Measurements from ENCODE around the gene PPP2R2C.
A peak's percentile ranks its signal among the peaks of the same experiment; 100 is the strongest.

PPP2R2C gene

DNA sequence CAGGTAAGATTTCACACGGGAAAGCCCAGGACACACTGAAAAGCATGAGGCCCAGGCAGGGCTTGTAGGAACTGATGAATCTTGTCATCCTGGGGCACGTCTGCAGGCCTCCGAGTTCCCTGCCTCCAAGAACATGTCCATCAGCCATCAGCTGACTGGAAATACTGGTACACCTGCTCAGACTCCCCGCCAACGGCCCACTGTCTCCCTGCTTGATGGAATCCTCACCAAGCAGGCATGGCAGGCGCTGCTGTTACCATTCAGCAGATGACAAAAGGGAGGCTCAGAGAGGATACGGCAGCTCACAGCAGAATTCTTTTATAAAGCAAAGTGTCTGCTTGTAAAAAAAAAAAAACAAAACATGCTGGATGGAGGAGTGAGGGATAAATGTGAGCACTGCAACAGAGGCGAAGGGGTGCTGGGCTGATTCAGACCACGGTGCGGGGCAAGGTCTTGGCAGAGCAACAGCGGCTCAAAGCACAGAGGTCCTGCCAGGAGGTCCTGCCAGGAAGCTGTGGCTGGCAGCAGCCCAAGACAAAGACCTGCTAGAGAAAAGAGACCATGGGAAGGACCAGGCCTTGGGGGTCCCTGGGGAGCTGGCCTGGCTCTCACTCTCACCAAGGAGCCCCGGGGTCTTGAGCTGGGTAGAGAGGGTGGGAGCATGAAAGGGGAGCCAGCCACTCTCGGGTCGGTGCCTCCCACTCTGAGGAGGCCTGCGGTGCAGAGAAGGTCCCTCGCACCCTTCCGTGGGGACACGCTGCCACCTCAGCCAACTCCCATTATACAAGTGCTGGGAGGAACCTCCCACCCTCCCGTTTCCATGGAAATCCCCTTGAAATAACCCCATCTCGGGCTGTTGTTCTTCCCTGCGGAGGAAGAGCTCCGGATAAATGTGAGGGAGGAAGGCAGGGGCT, 25.6 kb downstream of the PPP2R2C start:
- peak; percentile 7 for DNase-seq

DNA sequence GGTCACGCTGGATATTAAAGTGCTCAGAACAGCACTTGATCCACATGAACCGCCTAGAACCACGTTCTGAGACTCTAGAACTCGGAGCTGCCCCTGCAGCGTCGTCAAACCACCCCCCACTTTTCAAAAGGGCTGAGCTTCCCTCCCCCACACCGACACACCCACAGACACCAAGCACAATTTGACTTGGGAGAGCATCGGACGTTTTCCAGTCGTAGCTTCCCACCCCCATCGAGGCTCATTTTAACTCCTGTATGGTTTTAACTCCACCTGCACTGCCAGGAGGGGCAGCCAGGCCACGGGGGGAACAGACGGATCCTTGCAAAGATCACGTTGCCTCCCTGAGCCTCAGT, 26.3 kb downstream of the PPP2R2C start:
- no peak for DNase-seq

DNA sequence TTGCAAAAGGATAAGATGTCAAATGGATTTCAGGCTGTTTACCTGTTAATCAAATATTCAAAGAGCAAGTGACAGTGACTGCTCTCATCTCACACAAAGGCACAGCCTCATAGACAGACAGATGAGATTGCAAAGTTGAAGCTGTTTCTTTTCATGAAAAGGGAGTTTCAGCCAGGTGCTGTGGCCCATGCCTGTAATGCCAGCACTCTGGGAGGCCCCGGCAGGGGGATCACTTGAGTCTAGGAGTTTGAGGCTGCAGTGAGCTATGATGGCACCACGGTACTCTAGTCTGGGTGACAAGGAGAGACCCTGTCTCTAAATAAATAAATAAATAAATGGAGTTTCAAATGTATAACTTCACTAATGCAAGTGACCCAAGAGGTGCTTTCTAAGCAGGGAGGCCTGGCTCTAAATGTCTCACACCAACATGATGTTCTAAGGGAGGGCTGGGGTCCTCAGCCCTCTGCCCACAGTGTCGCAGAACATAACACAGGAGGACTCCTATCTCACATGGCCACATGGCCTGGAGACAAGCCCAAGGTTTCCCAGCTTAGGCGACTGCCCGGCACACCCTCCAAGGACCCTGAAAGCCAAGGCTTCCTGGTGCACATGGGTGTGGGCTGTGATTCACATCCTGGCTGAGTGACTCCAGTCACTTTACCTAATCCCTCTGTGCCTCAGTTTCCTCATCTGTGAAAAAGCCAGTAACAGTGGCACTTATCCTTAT, 26.8 kb downstream of the PPP2R2C start:
- DNase-seq: no peak

GRCh38 chr4:6444582-6444981, 27.8 kb downstream of the PPP2R2C start:
- no peak for DNase-seq

GRCh38 chr4:6443035-6444023, 29.1 kb downstream of the PPP2R2C start:
- no peak for DNase-seq

DNA sequence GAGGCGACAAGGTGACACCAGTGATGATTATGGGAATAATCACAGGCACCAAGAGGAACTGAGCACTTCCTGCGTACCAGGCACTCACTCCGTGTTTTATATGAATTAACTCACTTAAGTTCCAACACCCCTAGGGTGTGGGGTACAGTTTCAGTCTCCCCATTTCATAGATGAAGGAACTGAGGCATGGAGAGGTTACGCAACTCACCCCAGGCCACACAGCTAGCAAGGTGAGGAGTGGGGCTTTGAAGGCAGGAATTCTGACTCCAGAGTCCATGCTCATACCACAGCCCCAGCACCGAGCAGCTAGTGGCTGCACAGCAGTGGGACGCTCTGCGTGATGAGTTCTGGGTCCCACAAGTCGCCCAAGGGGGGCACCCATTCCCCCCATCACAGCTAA, 29.9 kb downstream of the PPP2R2C start:
- DNase-seq: no peak

GRCh38 chr4:6441758-6442157, 30.7 kb downstream of the PPP2R2C start:
- DNase-seq: no peak

GRCh38 chr4:6441202-6441582, 31.2 kb downstream of the PPP2R2C start:
- DNase-seq: no peak

- DNase-seq: no peak
Observed at GRCh38 chr4:6440506-6441201, 31.8 kb downstream of the PPP2R2C start.

GRCh38 chr4:6439120-6439762, 33.2 kb downstream of the PPP2R2C start:
- DNase-seq: no peak

DNA sequence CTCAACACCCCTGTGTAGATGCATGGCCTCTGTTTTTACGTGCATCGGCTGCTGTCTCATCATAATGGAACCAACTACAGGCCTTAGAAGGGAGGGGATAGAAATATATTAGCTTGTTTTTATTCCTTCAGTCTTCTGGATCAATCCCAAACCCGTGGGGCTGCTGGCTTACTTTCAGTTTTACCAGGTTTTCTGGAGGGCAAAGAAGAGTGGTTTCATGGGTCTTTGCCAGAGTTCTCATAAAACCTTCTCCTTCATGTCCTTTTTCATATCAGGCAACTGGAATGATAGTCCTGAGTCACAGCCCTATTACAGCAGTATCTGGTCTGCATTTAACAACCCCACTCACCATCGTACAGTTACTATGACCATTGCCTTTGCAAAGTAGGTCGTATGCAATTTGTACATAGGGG, 34.6 kb downstream of the PPP2R2C start:
- DNase-seq: no peak

DNA sequence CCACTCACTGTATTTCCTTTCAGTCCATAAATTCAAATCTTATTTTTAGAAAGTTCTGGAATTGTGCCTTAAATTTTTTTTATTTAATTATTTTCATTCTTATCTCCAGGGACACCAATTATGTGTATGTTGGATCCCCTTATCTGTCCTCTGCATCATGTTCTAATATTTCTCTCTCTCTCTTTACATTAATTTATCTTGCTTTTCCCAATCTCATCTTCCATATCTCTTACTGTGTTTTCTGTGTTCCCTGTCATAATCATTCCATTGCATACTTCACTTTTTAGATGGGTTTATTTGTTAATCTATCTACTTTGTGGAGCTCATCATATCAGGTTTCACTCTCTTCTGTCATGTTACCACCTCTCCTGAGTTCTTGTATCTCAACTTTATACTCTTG, 37.4 kb downstream of the PPP2R2C start:
- DNase-seq: no peak

DNA sequence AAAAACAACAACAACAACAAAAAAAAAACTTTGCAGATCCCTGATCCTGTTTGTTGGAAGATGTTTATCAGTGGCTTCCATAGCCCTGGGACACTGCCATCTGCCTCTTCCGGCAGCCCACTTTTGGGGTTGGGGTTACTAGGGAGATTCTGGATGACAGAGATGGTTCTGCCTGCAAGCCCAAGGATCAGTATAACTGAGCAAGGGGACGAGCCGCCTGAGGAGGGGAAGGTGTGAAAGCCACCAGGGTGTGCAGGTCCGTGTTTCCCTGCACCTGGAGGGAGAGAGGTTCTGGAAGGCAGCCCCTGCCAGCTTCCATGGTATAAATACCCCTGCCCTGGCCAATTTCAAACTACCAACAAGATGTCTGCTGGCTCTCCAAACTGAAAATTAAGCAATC, 41.5 kb downstream of the PPP2R2C start:
- no peak for DNase-seq

DNA sequence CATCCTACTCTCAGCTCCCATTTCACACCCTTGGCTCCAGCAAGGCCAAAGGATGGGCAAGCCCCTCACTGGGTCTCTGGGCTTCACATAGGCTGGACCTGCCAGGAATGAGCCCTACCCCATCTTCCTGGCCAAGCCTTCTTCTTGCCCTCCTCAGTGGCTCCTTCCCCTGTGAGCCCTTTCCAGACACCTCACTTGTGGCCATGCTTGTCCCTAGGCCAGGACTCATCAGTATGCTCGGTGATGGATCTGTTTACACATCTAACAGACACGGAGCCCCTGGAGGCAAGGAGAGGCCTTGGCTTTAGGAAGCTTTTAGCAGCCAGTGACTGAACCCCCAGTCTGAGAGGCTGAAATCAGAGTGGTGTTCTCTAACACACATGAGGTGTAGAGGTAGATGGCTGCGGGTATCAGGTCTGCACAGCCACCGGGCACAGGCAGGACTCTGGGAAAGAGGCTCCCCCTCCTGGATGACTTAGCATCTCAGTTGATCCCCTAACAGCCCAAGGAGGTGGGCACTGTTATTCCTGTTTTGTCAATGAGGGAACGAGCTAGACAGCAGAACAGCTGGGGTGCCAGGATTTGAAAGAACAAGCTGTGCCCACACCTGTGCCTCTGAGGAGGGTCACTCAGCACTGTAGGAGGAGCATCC, 44.8 kb downstream of the PPP2R2C start:
- DNase-seq: peak; percentile 6

- no peak for DNase-seq
Observed at GRCh38 chr4:6426571-6427438, 45.6 kb downstream of the PPP2R2C start.

- DNase-seq: no peak
Observed at GRCh38 chr4:6425911-6426310, 46.5 kb downstream of the PPP2R2C start.

DNA sequence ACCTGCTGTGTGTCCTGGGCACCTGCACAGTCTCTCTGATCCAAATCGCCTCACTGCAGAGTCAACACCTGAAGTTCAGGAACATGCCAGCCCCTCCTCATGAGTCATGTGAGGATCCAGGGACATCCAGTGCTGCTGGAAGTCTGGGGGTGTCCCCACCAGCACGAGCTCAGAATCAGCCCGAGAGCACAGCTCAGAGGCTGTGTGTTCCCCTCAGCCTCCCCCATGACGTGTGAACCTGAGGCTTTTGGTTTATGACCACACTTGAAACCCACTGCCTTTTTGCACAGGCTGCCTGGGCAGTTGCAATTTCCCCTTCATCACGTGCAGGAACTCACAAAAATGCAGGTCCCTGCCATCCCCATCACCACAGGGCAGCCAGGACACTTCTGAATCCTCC, 47.1 kb downstream of the PPP2R2C start:
- DNase-seq: no peak

DNA sequence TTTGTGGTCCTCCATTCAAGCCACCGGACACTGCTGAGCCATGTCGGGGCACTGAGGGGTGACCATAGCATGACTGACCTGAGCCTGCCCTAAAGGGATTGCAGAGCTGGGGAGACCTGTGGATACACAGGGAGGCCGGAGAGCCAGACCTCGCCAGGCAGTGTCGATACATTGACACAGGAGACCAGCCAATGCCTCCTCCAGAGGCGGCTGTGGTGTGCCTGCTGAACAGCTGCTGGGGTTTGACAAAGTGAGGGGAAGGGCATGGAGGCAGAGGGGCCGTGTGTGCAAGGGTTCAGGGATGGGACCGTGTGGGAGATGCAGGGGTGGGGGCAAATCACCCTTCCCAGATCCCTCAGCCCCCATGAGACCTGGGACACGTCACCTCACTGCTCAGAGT, 48.0 kb downstream of the PPP2R2C start:
- no peak for DNase-seq

DNA sequence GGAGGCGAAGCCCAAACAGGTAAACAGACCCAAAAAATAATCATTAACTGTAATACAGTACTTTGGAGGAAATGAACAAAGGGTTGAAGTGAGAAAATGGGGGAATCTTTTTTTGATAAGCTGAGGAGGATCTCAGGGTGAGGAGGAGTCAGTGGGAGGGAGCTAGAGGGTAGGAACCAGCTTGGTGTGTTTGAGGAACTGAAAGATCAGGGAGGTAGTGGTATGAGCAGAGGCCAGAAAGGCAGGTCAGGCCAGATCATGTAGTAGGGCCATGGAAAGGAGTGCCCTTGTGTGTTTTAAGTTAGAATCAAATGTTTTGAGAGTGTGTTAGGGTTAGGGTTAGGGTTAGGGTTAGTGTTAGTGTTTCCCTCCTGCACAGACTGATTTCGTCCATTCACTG, 48.8 kb downstream of the PPP2R2C start:
- no peak for DNase-seq

DNA sequence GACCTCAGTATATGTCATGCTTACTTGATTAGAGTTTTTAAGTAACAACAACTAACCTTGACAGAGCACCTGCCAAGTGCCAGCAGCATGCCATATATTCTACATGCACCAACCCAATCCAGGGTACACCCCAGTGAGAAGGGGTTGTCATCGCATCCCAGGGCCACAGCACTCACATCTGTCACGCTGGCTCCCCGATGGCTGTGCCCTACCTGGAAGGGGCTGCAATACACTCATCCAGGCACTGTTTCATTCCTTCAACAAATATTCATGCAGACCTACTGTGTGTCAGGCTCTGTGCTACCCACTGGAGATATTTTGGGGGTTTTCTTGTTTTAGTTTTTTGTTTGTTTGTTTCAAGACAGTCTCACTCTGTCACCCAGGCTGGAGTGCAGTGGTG, 49.5 kb downstream of the PPP2R2C start:
- no peak for DNase-seq
